Stomach (tissue), 19 donors: ENCODE data around the gene TSPAN12. TPM values are rescaled to one million over a fixed set of nuclear protein-coding genes. Genes with fewer than 3 reads are reported as not detected.
"Not testable (repeated sequence)": the region's sequence is repeated elsewhere in the genome, so short reads cannot be mapped to it uniquely, and the experiment has no call there.

Experiments used
- DNase-seq, 2 donors: peaks; one replicate each; pipeline versions ENCODE4 v3.0.0 to v3.0.0-alpha.2; 2013 to 2019
- H3K27ac ChIP-seq, 5 donors: fragments of 200-600 bp in 4 of 5; sonication (generic) in 4 of 5; one replicate each; pipeline ENCODE4 v1.5.1; 2013 to 2019; ENCODE audit warnings: mild to moderate bottlenecking in 1 of 5, moderate library complexity in 1 of 5
- H3K27me3 ChIP-seq, 3 donors: fragments of 200-600 bp; sonication (generic); one replicate each; pipeline ENCODE4 v1.5.1; 2017 to 2019; ENCODE audit warnings: mixed run types in 1 of 3
- H3K36me3 ChIP-seq, 4 donors: fragments of 200-600 bp; sonication (generic); 1 replicate in 3 of 4; 2 replicates in 1 of 4; pipeline ENCODE4 v1.5.1; 2016 to 2019
- H3K4me1 ChIP-seq, 4 donors: fragments of 200-600 bp; sonication (generic); one replicate each; pipeline ENCODE4 v1.5.1; 2016 to 2019
- H3K4me3 ChIP-seq, 4 donors: fragments of 200-600 bp; sonication (generic) in 3 of 4; one replicate each; pipeline ENCODE4 v1.5.1; 2016 to 2019; ENCODE audit warnings: mild to moderate bottlenecking in 1 of 4
- H3K9me3 ChIP-seq, 4 donors: fragments of 200-600 bp; sonication (generic); one replicate each; pipeline ENCODE4 v1.5.1; 2016 to 2019
- CTCF ChIP-seq, 7 experiments: fragments of 450-650 bp in 4 of 7; fragments of 200-600 bp in 3 of 7; sonication (generic) in 3 of 7; IDR thresholded peaks; one replicate each; pipeline ENCODE4 v1.5.1; 2016 to 2019; ENCODE audit warnings: antibody characterized with exemption in 7 of 7, control low read depth in 2 of 7, mild to moderate bottlenecking in 1 of 7
- EP300 ChIP-seq: sonication (generic); formaldehyde crosslinking; IDR thresholded peaks from one replicate; pipeline ENCODE4 v1.6.1; 2017; ENCODE audit warnings: antibody characterized with exemption
- POLR2A ChIP-seq, 4 donors: fragments of 450-650 bp; IDR thresholded peaks; one replicate each; pipeline ENCODE4 v1.6.1; 2016; ENCODE audit warnings: antibody characterized with exemption in 4 of 4, control low read depth in 2 of 4, mild to moderate bottlenecking in 1 of 4, moderate library complexity in 1 of 4
- POLR2AphosphoS5 ChIP-seq, 3 donors: sonication (generic); formaldehyde crosslinking; IDR thresholded peaks; one replicate each; pipeline ENCODE4 v1.6.1; 2016; ENCODE audit warnings: antibody characterized with exemption in 3 of 3
- WGBS, 5 donors: extraction: QIAGEN DNeasy Blood & Tissue Kit in 3 of 5; methylation state at CpG; one replicate each; pipeline versions ENCODE4 v1.1.5 to v1.1.7; 2013 to 2018; 5-methylcytosine and 5-hydroxymethylcytosine counted together
- intact Hi-C: fragments of 100-400 bp; cut with DNase I; formaldehyde crosslinking; loops from one replicate; pipeline ENCODE4 v1.15.1; 2023; ENCODE audit warnings: low total_unique reads
- long read RNA-seq, 10 donors: transcript quantifications; one replicate each; lab custom pipeline, GENCODE V29; 2026
- polyA plus RNA-seq, 3 donors: library from polyadenylated mRNA; stranded (reverse); fragments of 200-250 nt; gene quantifications; one replicate each; pipeline ENCODE4 v1.2.3, GENCODE V29; 2013
- total RNA-seq, 5 donors: library from RNA; depleted of rRNA; stranded (reverse); fragments of >200 nt; gene quantifications; one replicate each; pipeline versions ENCODE4 v1.1.0 to v1.2.3, GENCODE V29; 2014 to 2016
- donor health status: healthy with polysubstance abuse.
- donor health status: Bipolar disorder and iron deficiency.
- donor health status: healthy.

The TSPAN12 gene
- 10 to 100 TPM in 4 of 5 donors, not detected in 1; 10.7 to 26.6 (median 18.8) TPM for total RNA-seq
- 10 to 100 TPM in 2 of 3 donors, 1 to 10 TPM in 1; 9.8 to 25.8 (median 17.5) TPM for polyA plus RNA-seq
- long read RNA-seq, donor 1, transcript TSPAN12-201 (8 exons, 2,798 nt): major isoform, 7 of 7 reads
- long read RNA-seq, donor 1, partial matches to known transcripts: 0 of 7 reads
- long read RNA-seq, donor 1, other reads (novel, unspliced or antisense): 0 of 7 reads
- long read RNA-seq, donor 2, transcript TSPAN12-201 (8 exons, 2,798 nt): major isoform, 14 of 14 reads
- long read RNA-seq, donor 2, partial matches to known transcripts: 0 of 14 reads
- long read RNA-seq, donor 2, other reads (novel, unspliced or antisense): 0 of 14 reads
- long read RNA-seq, donor 3, transcript TSPAN12-201 (8 exons, 2,798 nt): major isoform, 5 of 5 reads
- long read RNA-seq, donor 3, partial matches to known transcripts: 0 of 5 reads
- long read RNA-seq, donor 3, other reads (novel, unspliced or antisense): 0 of 5 reads
- long read RNA-seq, donor 4: 0 reads
- long read RNA-seq, donor 5, transcript TSPAN12-201 (8 exons, 2,798 nt): major isoform, 9 of 9 reads
- long read RNA-seq, donor 5, partial matches to known transcripts: 0 of 9 reads
- long read RNA-seq, donor 5, other reads (novel, unspliced or antisense): 0 of 9 reads
- long read RNA-seq, donor 6, transcript TSPAN12-201 (8 exons, 2,798 nt): major isoform, 18 of 48 reads
- long read RNA-seq, donor 6, partial matches to known transcripts: 18 of 48 reads
- long read RNA-seq, donor 6, other reads (novel, unspliced or antisense): 11 of 48 reads
- long read RNA-seq, donor 7, transcript TSPAN12-201 (8 exons, 2,798 nt): major isoform, 13 of 14 reads
- long read RNA-seq, donor 7, partial matches to known transcripts: 0 of 14 reads
- long read RNA-seq, donor 7, other reads (novel, unspliced or antisense): 0 of 14 reads
- long read RNA-seq, donor 8, transcript TSPAN12-201 (8 exons, 2,798 nt): major isoform, 8 of 8 reads
- long read RNA-seq, donor 8, partial matches to known transcripts: 0 of 8 reads
- long read RNA-seq, donor 8, other reads (novel, unspliced or antisense): 0 of 8 reads
- long read RNA-seq, donor 9, partial matches to known transcripts: 0 of 2 reads
- long read RNA-seq, donor 9, other reads (novel, unspliced or antisense): 0 of 2 reads
- long read RNA-seq, donor 10, partial matches to known transcripts: 9 of 12 reads
- long read RNA-seq, donor 10, other reads (novel, unspliced or antisense): 0 of 12 reads

- 0 to 1% (median 1%) methylated on average over 52 to 71 of the region's 71 CpGs for WGBS, 5 donors
- peak; percentile 87 to 94 for DNase-seq
- peaks cover 6 to 22% (median 15%) of the 10 kb centered on the region in 4 donors for H3K4me1 ChIP-seq
- TF ChIP-seq CTCF (IDR thresholded peaks at IDR 0.05) (peak in 5 of 7 experiments; percentile 34 to 82 (median 77)), EP300 (no peak), POLR2A (IDR thresholded peaks at IDR 0.05) (peak in 1 of 4 donors; percentile 18), POLR2AphosphoS5 (IDR thresholded peaks at IDR 0.05) (peak in 2 of 3 donors; percentile 46 to 58)
- H3K36me3 ChIP-seq: no peaks in the 10 kb centered on the region
- peak within 1 kb of the TSS; percentile 87 to 97 (median 93) for H3K27ac ChIP-seq
- intact Hi-C loops: no loop called here
- H3K4me3 ChIP-seq: peak within 1 kb of the TSS; percentile 66 to 79 (median 77)
- peaks cover 0 to 13% (median 0%) of the 10 kb centered on the region in 3 donors for H3K27me3 ChIP-seq
- H3K9me3 ChIP-seq: no peaks in the 10 kb centered on the region
These were observed at the start of gene TSPAN12 for GRCh38 chr7:120857588-120858573. TSS of gene TSPAN12 (minus strand) at chr7:120858144. CDS start at chr7:120856763, 1,381 bp downstream.

DNA sequence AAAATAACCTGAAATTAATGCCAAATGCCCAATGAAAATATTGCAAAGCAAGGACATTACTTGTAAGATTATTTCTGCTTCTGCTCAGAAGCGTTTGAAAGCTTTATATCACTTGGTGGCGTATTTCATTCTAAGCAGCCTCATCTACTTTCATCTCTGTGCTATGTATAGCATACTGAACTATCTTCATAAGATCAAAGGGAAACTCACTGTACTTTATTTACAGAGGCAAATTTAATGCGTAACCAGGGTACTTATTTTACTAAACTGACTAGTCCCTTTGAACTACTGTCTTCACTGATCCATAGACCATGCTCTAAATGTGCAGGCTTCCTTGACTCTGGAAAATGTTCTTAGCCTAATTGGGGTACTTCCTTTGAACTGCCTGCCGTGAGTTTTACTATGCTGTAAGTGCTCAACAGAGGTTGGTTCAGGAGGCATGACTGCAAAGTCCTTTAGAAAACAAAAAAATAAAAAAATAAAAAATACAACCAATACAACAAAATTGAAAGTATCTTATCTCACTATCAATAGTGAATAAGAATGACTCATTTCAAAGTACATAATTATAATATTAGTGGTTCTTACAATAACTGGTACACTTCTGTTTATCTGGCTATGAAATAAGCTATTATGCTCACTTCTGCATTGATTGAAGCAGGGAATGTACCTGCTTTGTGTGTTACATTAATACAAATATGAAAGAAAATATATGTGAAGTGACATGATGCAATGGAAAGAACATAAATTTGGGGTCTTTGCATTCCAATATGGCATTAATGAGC, 41.0 kb upstream of the TSPAN12 start:
- peak in 1 of 2 donors; percentile 4 for DNase-seq
- 40 to 51% (median 44%) methylated on average over 4 of the region's 4 CpGs for WGBS, 5 donors

GRCh38 chr7:120895253-120895652, 37.3 kb upstream of the TSPAN12 start:
- intact Hi-C loops, H3K27me3 ChIP-seq, H3K4me3 ChIP-seq, DNase-seq, H3K4me1 ChIP-seq, H3K27ac ChIP-seq, H3K36me3 ChIP-seq: not testable (repeated sequence)
- WGBS, 5 donors: 81 to 90% (median 88%) methylated on average over 3 of the region's 3 CpGs
- H3K9me3 ChIP-seq: peaks cover 0 to 31% (median 15%) of the 10 kb centered on the region in 4 donors

More for the DNA sequence above, 41.0 kb upstream of the TSPAN12 start:
- H3K4me1 ChIP-seq: no peaks in the 10 kb centered on the region
- intact Hi-C loops: no loop called here
- no peak overlapping the region for H3K27ac ChIP-seq
- H3K27me3 ChIP-seq: no peaks in the 10 kb centered on the region
- H3K36me3 ChIP-seq: no peaks in the 10 kb centered on the region
- H3K9me3 ChIP-seq: peaks cover 0 to 23% (median 16%) of the 10 kb centered on the region in 4 donors
- TF ChIP-seq EP300: no peak
- TF ChIP-seq CTCF (IDR thresholded peaks at IDR 0.05): no peak
- no peak for TF ChIP-seq POLR2AphosphoS5 (IDR thresholded peaks at IDR 0.05)
- TF ChIP-seq POLR2A (IDR thresholded peaks at IDR 0.05): no peak
- no peak overlapping the region for H3K4me3 ChIP-seq

DNA sequence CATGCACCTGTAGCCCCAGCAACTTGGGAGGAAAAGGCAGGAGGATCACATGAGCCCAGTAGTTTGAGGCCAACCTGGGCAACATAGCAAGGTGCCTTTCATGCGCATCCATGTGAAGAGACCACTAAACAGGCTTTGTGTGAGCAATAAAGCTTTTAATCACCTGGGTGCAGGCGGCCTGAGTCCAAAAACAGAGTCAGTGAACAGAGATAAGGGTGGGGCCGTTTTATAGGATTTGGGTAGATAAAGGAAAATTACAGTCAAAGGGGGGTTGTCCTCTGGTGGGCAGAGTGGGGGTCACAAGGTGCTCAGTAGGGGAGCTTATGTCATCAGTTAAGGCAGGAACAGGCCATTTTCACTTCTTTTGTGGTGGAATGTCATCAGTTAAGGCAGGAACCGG, 27.7 kb upstream of the TSPAN12 start:
- H3K9me3 ChIP-seq, H3K27ac ChIP-seq, H3K4me3 ChIP-seq, H3K27me3 ChIP-seq, intact Hi-C loops, DNase-seq, H3K36me3 ChIP-seq, H3K4me1 ChIP-seq: not testable (repeated sequence)
- 75 to 86% (median 78%) methylated on average over 4 of the region's 4 CpGs for WGBS, 5 donors
